A673 (cell line): ENCODE measurements around the gene NR5A1.

Experiments
- CTCF ChIP-seq: fragments of 300-800, 200-600 bp; sonication (generic); conservative IDR thresholded peaks from 2 replicates; pipeline ENCODE4 v1.5.1; 2017; ENCODE audit warnings: low read depth, mild to moderate bottlenecking, antibody characterized with exemption, low read length, moderate library complexity, mixed read lengths
- EZH2 ChIP-seq: fragments of 200-600 bp; sonication (generic); IDR thresholded peaks from 2 replicates; pipeline ENCODE4 v1.6.1; 2017; ENCODE audit warnings: borderline replicate concordance, low read depth, mild to moderate bottlenecking, mixed read lengths, antibody characterized with exemption, low read length; ENCODE audit not compliant: poor library complexity, severe bottlenecking

- TF ChIP-seq EZH2 = no peak
- no peak for TF ChIP-seq CTCF
These were observed 39.7 kb downstream of the NR5A1 start for GRCh38 chr9:124467410-124468060.
